GM18870 (cell line): ENCODE data around the gene IFT57.

Source experiments
- ATAC-seq: cut with Tn5 transposase; IDR thresholded peaks from one replicate; pipeline ENCODE4 v1.9.1; 2021; ENCODE audit warnings: moderate library complexity; ENCODE audit not compliant: unreplicated experiment

IFT57 gene

GRCh38 chr3:108219336-108219735 lies 2.9 kb downstream of the IFT57 start:
- ATAC-seq, result no peak

- ATAC-seq, result no peak
Measured at GRCh38 chr3:108218811-108219210, 3.4 kb downstream of the IFT57 start.

- ATAC-seq, result no peak
Measured at GRCh38 chr3:108215871-108216270, 6.4 kb downstream of the IFT57 start.

- ATAC-seq, result peak; percentile 55
Measured at GRCh38 chr3:108209579-108209978, 12.6 kb downstream of the IFT57 start.

- ATAC-seq, result peak; percentile 85
Measured at GRCh38 chr3:108208831-108209230, 13.4 kb downstream of the IFT57 start.

- no peak for ATAC-seq
Measured at GRCh38 chr3:108202834-108203233, 19.4 kb downstream of the IFT57 start.

- ATAC-seq, result no peak
Measured at GRCh38 chr3:108202080-108202479, 20.1 kb downstream of the IFT57 start.

- ATAC-seq, result no peak
Measured at GRCh38 chr3:108201258-108201657, 21.0 kb downstream of the IFT57 start.

- no peak for ATAC-seq
Measured at GRCh38 chr3:108200578-108200977, 21.6 kb downstream of the IFT57 start.

GRCh38 chr3:108200024-108200423 lies 22.2 kb downstream of the IFT57 start:
- ATAC-seq, result no peak

GRCh38 chr3:108191394-108191793 lies 30.8 kb downstream of the IFT57 start:
- ATAC-seq, result no peak

- ATAC-seq, result no peak
Measured at GRCh38 chr3:108190346-108190745, 31.9 kb downstream of the IFT57 start.

- ATAC-seq, result no peak
Measured at GRCh38 chr3:108189440-108189839, 32.8 kb downstream of the IFT57 start.

GRCh38 chr3:108185536-108185935 lies 36.7 kb downstream of the IFT57 start:
- no peak for ATAC-seq

GRCh38 chr3:108184824-108185223 lies 37.4 kb downstream of the IFT57 start:
- no peak for ATAC-seq

- no peak for ATAC-seq
Measured at GRCh38 chr3:108183971-108184370, 38.3 kb downstream of the IFT57 start.

GRCh38 chr3:108183181-108183580 lies 39.0 kb downstream of the IFT57 start:
- ATAC-seq, result no peak

GRCh38 chr3:108182339-108182738 lies 39.9 kb downstream of the IFT57 start:
- no peak for ATAC-seq

- no peak for ATAC-seq
Measured at GRCh38 chr3:108181172-108181571, 41.1 kb downstream of the IFT57 start.

- no peak for ATAC-seq
Measured at GRCh38 chr3:108180194-108180593, 42.0 kb downstream of the IFT57 start.

- no peak for ATAC-seq
Measured at GRCh38 chr3:108178676-108179075, 43.5 kb downstream of the IFT57 start.

GRCh38 chr3:108177536-108177935 lies 44.7 kb downstream of the IFT57 start:
- ATAC-seq, result no peak

- ATAC-seq, result no peak
Measured at GRCh38 chr3:108175352-108175751, 46.9 kb downstream of the IFT57 start.

- ATAC-seq, result no peak
Measured at GRCh38 chr3:108171106-108171505, 51.1 kb downstream of the IFT57 start.
